ENCODE measurements around the gene TLN1.

The TLN1 gene

GRCh38 chr9:35658137-35658967, 73.6 kb downstream of the TLN1 start, which contains the start of gene CCDC107:
Gene CCDC107 (plus strand): TSS chr9:35658292. CDS start chr9:35658380, 88 bp downstream.
- DNase-seq = peak; percentile 84

GRCh38 chr9:35657546-35658136, 74.4 kb downstream of the TLN1 start, which contains the start of gene RMRP:
Gene RMRP (minus strand): TSS chr9:35658019.
- peak; percentile 93 for DNase-seq

- DNase-seq = no peak
Measured at GRCh38 chr9:35656831-35657545, 75.0 kb downstream of the TLN1 start.

GRCh38 chr9:35656348-35656747, 75.6 kb downstream of the TLN1 start:
- peak; percentile 26 for DNase-seq

GRCh38 chr9:35653611-35654010, 78.4 kb downstream of the TLN1 start:
- no peak for DNase-seq

GRCh38 chr9:35652829-35653209, 79.2 kb downstream of the TLN1 start:
- DNase-seq = no peak

GRCh38 chr9:35651956-35652828, 79.8 kb downstream of the TLN1 start:
- DNase-seq = no peak

- DNase-seq = peak; percentile 52
Measured at GRCh38 chr9:35650341-35651158, 81.4 kb downstream of the TLN1 start, which contains the start of gene SIT1. Gene SIT1 (minus strand): TSS chr9:35650931. CDS start chr9:35650853, 78 bp downstream.

GRCh38 chr9:35649431-35650340, 82.3 kb downstream of the TLN1 start:
- DNase-seq = peak; percentile 50

All from CD4-positive, alpha-beta T cell treated with Interleukin-21 for 1 hour (primary cell).